Inflammatory macrophage (primary cell): ENCODE data around the gene SMAD6.

Source experiments
- DNase-seq, 2 donors: peaks; one replicate each; pipeline ENCODE4 v3.0.0-alpha.2; 2020 to 2022
- total RNA-seq, 18 experiments: gene quantifications; one replicate each; lab custom pipeline; 2026; ENCODE audit warnings: mixed read lengths in 6 of 18, inconsistent platforms in 2 of 18; lab: John Stamatoyannopoulos, UW

SMAD6 gene
- 0.17 to 19.7 (median 5.4) reads per million in 18 experiments for total RNA-seq

DNA sequence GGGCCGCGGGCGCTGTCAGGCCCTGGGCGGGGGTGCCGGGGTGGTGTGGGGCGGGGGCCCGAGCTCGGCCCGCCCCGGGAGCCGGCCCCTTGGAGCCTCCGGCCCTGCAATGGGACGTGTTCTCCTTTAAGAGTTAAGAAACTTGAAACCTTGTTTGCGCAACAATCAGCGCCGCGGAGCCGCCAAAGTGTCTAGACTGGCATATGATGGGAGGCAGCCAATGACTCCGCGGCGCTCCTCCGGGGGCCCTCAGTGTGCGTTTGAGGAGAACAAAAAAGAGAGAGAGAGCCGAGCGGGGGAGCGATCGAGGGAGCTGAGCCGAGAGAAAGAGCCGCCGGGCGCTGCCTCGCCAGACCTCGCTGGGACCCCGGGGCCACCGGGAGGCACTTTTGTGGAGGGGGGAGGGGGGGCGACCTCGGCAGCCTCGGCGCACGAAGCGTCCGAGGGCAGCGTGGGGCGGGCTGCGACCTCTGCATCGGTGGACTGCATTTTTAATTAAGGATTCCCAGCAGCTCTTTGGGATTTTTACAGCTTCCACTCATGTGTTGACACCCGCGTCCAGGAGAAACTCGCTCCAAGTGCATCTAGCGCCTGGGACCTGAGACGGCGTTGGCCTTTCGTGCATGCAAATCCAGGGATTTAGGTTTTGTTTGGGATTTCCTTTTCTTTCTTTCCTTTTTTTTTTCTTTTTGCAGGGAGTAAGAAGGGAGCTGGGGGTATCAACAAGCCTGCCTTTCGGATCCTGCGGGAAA lies at the start of gene SMAD6:
SMAD6 (plus strand) TSS at position 202 of the 752 bp plus-strand sequence. CDS start 1,023 bp downstream, outside the sequence.
- DNase-seq, result peak; percentile 97 to 99

DNA sequence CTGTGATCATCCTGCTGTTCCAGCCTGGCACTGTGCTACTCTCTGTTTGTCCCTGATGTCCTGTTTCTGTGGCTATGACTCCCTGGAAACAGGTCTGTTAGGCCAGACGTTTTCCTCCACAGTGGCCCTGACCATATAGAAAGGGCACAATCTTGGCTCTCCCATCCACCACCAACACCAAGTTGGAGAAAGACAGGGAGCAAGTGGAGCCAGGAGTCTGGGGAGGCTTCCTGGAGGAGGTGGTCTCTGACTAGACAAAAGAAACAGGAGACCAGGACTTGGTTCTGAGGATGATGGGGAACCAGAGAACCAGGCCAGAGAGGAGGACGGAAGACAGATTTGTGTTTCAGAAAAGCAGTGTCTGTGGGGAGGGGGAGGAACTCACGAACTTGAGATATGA lies 49.2 kb upstream of the SMAD6 start:
- no peak for DNase-seq

DNA sequence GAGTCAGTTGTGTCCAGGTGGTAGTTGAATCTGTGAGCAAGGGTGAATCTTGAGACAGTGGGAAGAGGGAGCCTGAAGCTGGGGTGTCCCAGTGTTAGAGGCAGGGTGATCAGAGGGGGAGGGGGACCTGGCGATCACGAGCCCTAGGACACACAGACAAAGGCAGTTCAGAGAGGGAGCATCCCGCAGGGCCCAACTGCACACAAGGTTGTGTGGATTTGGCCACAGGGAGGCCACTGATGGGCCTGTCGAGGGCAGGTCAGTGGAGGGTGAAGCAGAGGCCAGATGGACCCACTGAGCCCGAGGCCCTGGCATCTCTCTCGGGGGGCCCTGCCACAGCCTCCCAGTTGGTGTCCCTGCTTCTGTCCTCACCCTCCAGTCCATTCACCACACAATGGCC lies 48.6 kb upstream of the SMAD6 start:
- DNase-seq, result no peak

DNA sequence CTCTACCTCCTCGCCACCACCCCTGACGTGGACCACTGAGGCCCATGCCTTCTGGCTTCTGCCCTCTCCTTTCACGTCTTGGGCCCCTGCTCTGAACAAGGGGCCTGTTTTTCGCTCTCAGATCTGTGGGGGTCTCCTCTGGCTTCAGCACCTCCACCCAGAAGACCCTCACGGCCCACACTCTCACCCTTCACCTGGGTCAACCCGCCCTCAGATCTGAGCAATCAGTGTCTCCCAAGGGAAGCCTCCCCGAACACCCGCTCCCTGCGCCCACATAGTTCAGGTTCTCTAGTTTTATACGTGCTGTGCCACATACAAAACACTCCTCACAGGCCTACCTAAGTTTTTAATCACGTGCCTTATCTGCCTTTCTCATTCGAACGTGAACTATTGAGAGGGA lies 48.2 kb upstream of the SMAD6 start:
- DNase-seq, result no peak

DNA sequence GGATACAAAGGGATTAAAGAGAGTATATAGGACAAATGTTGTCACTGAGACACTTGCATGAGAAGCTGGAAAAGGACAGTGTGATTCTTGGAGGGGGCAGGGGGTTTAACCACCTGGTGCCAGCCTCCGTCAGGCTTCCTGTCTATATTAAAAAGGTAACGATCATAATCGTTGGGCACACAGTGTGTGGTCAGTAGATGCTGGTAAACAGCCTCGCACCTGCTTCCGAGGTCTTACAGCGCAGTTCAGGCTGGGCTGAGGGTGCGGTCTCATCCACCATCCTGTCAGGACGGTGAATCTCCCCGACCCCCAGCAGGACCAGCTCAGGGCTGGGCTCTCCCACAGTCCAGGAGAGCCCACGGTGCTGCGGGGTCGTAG lies 47.7 kb upstream of the SMAD6 start:
- DNase-seq, result no peak

DNA sequence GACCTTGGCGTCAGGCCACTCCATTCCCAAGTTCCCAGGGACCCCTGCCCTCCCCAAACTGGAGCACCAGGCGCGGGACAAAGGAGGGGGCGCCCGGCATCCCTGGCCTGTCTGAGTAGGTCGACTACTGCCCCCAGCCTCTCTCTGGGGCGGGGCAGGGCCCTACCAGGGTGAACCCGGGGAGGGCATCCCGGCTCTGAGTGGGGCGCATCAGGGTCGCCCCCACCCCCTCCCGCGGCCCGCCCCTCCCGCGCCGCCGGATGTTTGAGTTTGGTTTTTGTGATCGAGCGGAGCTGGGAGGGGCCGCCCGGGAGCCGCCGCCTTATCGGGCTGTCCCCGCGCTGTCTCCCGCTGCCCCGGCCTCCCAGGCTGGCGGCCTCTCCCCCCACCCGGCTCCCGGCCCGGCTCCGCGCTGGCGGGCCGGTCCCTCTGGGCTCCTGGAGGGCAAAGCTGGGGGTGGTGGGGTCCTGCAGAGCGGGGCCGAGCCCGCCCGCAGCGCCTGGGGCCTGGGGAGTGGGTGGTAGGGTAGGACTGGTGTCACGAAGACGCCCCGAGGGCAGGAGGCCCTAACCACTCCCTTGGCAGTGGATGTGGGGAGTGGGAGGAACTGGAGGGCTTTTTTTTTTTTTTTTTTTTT lies 47.2 kb upstream of the SMAD6 start:
- DNase-seq, result no peak

DNA sequence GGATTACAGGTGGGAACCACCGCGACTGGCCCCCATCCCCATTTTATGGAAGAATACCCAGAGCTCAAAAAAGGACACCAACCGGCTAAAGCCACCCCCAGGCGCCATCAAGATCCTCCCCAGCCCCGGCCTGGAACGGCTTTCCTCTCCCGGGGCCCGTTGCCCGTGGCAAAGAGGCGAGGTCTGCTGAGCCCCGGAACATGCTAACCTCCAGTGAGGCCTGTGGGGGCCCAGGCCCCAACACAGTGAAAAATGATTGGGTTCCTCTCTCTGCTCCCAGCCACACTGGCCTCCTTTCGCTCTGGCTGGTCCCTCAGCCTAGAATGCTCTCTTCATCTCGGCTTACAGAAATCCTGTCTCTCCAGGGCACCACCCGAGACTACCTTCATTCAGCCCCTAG lies 46.5 kb upstream of the SMAD6 start:
- DNase-seq, result no peak

DNA sequence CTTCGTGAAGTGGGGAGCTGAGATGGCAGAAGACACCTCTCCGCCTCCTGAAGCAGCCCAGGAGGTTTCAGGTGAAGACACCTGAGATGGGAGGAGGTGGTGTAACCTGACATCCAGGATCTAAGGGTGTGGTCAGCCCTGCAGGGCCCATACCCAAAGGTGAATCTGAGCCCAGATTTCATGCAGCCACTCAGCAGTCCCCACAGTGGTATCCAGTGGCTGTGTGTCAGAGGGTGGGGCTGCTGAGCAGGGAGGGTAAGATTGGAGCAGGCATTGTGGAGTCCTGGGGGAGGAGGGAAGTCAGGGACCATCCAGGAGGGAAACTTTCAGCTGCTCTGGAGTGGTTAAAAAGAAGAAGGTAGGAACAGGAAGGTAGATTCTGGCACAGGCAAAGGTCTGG lies 46.0 kb upstream of the SMAD6 start:
- no peak for DNase-seq

DNA sequence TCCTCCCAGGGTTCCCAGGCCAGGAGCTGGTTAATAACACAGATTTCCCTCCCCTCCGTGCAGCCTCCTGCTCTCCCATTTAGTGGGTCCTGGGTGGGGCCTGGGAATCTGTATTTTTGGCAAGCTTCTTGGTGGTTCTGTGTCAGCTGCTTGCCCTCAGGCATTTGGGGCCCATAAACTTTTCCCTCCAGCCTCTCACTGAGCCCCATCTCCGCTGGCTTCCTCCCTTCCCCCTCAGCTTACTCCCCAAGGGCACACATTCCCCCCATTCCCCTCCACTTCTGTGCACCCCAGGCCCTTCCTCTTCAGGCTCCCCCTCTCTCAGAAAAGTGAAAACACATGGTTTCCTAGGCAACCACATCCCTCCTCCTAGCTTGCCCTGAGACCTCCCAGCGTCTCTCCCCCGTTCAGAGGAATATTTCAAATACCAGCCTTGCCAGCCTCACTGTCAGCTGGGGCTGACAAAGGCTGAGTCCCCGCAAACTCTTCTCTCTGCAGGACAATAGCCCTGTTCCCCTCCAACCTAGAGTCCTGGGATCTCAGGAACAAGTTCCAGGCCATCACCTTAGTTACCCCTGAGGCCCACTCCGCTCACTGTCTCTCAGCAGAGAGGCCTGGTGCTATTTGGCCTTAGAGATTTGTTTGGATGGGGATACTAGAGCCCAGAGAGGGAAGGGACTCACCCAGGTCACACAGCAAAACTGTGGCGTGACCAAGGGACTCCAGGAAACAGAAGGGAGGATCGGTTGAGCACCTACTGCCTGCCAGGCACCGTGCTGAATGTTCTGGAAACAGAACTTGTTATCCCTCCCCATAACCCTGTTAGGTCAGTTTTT lies 44.6 kb upstream of the SMAD6 start:
- no peak for DNase-seq

DNA sequence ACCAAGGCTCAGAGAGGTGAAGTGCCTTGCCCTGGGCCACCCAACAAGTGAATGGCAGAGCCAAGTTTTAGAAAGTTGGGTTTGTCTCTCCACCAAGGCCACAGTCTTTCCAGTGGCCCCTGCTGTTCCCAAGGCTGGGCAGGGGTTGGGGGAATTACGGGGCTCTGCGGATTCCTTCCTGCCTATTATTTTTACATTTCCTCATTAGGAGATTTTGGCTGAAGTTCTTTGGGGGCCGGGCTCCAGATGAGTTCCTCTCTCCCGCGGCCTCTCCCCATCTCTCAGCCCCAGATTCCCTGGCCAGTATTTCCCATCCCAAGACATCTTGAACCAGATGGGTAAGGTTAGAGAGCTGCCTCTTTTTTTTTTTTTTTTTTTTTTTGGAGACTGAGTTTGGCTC lies 44.0 kb upstream of the SMAD6 start:
- no peak for DNase-seq

DNA sequence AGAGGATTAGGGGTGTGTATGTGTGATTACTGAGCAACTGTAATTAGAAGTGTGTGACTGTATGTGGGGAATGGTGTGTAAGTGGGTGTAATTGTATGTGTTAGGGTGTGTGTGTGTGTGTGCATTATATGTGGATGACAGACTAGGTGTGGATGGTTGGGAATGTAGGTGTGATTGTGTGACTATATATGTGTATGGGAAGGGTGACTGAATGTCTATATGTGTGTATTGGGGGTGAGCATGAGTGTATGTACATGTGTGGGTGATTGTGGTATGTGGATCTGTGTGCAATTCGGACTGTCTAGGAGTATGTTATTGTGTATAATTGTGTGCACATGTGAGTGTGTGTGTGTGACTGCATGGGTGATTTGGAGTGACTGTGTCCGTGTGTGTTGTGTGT lies 43.2 kb upstream of the SMAD6 start:
- no peak for DNase-seq

DNA sequence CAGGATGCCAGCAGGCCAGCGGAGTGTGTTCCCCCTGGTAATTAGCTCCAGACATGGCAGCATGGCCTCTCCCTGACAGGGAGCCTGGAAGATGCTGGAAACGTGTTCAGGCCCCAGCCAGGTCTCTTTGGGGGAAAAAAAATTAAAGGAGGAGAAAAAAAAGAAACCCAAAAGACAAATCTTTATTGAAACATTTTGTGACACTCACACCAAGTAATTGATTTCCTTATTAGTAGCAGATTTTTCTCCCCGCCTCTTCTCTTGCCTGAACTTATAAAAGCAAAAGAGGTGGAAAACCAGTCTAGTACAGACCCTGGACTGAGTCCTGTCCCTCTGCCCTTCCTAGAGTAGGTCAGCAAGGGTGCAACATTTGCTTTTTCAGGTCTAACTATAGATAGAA lies 42.7 kb upstream of the SMAD6 start:
- DNase-seq, result no peak

DNA sequence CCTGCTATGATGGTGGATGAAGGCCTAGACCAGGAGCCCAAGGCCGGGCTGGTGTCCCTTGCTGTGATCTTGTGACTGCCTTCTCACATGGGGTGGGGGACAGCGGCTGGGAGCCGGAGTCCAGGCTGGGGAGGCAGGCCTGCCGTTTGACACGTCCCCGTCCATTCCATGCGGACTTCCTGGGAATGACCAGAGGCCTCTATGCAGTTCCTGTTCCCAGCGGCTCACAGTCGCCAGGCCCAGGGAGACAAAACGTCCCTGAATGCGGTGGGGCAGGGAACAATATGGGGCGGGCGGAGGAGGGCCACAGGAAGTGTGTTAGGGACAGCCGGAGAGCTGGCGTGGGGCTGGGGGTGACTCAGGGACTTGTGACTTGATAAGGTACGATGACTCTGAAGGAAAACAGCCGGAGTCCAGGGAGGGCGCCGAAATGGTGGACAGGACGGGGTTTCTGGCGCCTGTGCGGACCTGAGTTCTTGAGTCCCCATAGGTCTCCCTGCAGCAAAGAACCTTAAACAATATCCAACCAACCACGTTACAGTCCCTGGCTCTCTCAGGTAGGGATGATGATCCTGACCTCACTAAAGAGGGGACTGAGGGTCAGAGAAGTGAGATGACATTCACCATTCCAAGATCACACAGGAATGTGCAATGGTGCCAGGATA lies 40.5 kb upstream of the SMAD6 start:
- no peak for DNase-seq

DNA sequence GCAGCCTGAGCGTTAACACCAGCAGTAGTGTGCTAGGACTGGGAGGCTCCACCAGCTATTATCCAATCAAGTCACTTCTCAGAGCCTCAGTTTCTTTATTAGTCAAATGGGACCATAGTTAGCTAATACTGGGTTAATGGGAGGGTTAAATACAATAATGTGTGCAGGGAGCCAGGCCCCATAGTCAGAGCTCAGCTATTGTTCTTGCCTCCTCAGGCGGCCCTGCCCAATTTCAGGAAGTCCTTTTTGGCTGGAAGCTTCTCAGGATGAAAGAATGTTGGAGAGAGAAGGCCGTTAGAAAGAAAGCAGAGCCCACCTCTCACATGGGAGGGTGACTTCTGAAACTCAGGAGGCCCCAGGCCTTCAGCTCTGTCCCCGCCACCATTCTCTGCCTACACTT lies 39.5 kb upstream of the SMAD6 start:
- no peak for DNase-seq

DNA sequence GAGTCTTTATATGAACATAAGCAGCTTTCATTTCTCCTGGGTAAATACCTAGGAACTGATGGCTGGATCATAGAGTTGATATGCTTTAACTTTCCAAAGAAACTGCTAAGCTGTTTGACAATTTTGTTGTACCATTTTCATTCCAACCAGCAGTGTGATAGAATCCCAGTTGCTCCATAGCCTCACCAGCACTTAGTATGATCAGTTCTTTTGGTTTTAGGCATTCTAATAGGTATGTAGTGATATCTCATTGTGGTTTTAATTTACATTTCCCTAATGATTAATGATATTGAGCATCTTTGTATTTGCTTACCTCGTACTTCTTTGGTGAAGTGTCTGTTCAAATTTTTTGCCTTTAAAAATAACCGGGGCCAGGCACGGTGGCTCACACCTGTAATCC lies 38.4 kb upstream of the SMAD6 start:
- DNase-seq, result no peak

DNA sequence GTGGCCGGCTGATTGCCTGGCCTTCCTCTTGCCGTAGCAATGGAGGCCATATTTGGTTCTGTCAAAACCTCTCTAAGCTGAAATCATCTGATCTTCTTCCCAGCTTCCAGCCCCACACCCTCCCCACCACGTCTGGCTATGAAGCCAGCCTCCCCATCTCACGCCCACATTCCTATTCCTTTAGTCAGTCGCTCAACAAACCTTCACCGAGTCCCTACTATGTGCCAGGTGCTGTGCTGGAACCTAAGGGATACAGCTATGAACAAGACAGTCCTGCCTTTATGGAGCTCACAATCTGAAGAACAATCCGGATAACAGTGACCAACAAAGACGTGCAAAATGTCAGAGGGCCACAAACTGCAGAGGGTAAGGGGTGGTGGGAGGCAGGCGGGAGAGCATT lies 31.9 kb upstream of the SMAD6 start:
- no peak for DNase-seq

DNA sequence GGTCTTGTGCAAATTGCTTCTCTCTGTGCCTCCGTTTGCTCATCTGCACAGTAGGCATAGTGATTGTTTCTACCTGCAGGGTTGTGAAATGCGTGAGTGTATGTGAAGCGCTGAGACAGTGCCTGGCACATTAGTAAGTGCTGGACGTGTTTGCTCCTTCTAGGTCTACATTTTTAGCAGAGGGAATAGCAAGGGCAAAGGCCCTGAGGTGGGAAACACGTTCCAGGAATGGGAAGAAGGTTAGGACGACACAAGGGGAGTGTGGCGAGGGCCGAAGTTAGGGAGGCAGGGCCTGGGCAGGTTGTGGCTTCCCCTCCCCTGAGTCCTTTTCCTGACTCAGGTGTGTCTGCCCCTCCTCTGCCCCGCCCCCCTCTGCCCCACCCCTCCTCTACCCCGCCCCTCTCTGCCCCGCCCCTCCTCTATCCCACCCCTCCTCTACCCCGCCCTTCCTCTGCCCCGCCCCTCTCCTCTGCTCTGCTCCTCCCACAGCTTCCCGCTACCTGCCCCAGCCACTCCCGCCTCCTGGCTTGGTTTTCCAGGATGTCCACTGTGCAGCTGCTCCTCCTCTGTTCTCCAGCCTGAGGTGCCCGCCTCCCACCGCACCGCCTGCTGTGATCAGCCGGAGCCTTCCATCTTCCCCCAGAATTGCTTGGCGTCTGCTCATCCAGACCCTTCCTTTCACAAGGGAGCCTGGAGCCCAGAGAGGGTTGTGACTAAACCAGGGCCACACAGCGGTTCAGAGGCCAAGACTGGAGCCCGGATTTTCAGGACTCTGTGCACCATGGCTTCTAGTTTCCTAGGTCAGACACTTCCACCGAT lies 31.1 kb upstream of the SMAD6 start:
- DNase-seq, result no peak

DNA sequence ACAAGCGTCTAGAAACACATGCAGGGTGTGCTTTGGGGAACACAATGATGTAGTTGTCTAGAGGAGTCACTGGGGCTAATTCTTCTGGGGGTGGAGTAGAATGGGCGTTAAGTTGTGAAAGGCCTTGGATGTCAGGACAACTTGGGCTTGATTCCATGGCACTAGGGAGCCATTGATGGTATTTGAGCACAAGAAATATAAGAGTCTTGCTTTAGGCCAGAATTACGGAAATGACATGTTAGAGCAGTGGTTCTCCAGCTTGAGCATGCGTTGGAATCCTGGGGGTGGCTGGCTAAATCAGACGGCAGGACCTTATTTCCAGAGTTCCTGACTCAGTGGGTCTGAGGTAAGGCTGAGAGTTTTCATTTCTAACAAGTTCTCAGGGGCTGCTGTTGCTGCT lies 29.2 kb upstream of the SMAD6 start:
- DNase-seq, result peak; percentile 11 to 12

DNA sequence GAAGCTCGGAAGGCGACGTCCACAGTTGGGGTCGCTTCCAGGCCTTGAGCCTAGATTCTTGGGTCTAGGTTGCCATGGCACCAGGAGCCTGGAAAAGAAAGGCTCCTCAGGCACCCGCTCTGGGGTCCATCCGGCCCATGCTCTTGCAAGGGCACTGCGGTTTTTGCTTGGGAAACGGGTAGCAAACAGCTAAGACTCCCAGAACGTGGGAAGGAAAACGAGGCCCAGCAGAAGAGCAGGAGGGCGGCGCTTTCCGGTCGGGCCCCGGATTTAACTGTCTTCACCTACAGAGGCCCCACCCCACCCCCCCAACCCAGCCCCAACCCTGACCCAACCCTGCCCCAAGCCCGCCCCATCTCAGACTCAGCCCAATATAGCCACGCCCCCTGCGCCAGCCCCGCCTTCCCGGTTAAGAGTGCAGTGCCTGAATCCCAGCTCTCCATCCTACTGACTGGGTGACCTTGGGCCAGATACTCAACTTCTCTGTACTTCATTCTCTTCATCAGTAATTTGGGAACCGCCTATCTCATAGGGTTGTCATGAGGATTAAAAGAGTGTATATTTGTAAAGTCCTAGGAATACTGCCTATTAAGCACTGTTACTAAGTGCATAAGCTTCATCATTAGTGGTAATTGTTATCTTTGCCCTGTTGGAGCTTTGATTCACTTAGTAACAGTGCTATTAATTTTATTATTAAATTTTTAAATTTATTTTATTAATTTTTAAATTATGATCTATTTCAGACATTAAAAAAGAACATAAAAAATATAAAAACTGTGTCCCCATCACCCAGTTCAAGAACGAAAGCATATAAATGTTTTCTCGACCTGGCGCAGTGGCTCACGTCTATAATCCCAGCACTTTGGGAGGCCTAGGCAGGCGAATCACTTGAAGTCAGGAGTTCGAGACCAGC lies 28.4 kb upstream of the SMAD6 start:
- DNase-seq, result peak; percentile 67 to 72

DNA sequence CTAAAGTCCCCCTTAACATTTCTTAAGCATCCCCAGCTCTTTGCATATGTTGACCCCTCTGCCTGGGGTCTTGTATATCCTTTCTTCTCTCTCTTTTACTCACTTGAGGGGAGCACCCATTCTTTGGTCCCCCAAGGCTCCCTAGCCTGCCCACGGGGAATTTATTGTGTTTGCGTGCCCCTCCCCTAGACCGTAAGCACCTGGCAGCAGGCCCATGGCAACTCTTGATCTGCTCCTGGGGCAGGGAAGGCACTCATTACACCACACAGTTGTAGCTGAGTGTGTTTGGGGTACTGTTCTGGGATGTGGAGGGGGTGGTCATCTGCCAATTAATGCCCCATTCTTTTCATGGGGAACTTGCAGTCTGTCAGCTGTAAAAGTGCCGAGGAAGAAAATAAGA lies 27.3 kb upstream of the SMAD6 start:
- no peak for DNase-seq

DNA sequence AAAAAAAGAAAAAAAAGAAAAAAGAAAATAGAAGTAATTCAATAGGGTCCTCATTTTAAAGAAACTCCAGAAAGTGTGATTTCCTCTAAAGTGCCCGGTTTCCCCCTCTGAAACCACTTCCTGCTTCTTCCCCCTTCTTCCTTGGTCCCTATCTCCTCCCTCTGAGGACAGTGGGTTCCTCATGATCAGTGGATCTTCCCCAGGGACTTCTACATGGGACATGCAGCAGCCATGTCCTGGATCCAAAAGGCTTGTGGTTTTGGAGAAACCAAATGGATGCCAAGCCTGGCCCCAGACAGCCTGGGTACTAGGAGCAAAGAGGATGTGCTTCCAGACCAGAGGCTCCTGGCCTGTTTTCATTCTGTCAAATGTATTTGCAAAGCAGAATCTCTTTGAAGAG lies 26.6 kb upstream of the SMAD6 start:
- peak; percentile 27 to 33 for DNase-seq
